CD14-positive monocyte (primary cell): ENCODE results near the gene TBC1D22A. TPM values are rescaled to one million over a fixed set of nuclear protein-coding genes. Genes with fewer than 3 reads are reported as not detected.
"Not testable (repeated sequence)": the region's sequence is repeated elsewhere in the genome, so short reads cannot be mapped to it uniquely, and the experiment has no call there.

Experiments used
- DNase-seq, 3 donors: peaks; one replicate each; pipeline ENCODE4 v3.0.0-alpha.2; 2011 to 2022
- H2AFZ ChIP-seq: 2 replicates; pipeline ENCODE4 v1.6.0; 2012; ENCODE audit warnings: mild to moderate bottlenecking, low read depth, low read length, inconsistent platforms; ENCODE audit not compliant: insufficient read depth, poor library complexity, severe bottlenecking
- H3K27ac ChIP-seq, 2 donors: 1 replicate in 1 of 2; 2 replicates in 1 of 2; pipeline ENCODE4 v1.5.1; 2012 to 2013; ENCODE audit warnings: low read length in 2 of 2, control low read depth in 1 of 2, inconsistent platforms in 1 of 2, low read depth in 1 of 2, mild to moderate bottlenecking in 1 of 2
- H3K27me3 ChIP-seq, 2 donors: one replicate each; pipeline versions ENCODE4 v1.6.0 to v1.6.1; 2011 to 2013; ENCODE audit warnings: low read length in 2 of 2; ENCODE audit not compliant: control insufficient read depth in 2 of 2, insufficient read depth in 2 of 2
- H3K36me3 ChIP-seq, 2 donors: replicated peaks in 1 of 2; 1 replicate in 1 of 2; 2 replicates in 1 of 2; pipeline versions ENCODE4 v1.5.1 to v1.6.1; 2012 to 2013; ENCODE audit warnings: low read length in 2 of 2, control low read depth in 1 of 2, inconsistent platforms in 1 of 2, mild to moderate bottlenecking in 1 of 2; ENCODE audit not compliant: insufficient read depth in 2 of 2, control insufficient read depth in 1 of 2
- H3K4me1 ChIP-seq, 2 donors: 1 replicate in 1 of 2; 2 replicates in 1 of 2; pipeline versions ENCODE4 v1.5.1 to v1.6.1; 2012 to 2013; ENCODE audit warnings: low read length in 2 of 2, control low read depth in 1 of 2, inconsistent platforms in 1 of 2, mild to moderate bottlenecking in 1 of 2, moderate library complexity in 1 of 2; ENCODE audit not compliant: insufficient read depth in 2 of 2, control insufficient read depth in 1 of 2
- H3K4me2 ChIP-seq: replicated peaks from 2 replicates; pipeline ENCODE3; 2012; ENCODE audit warnings: low read length, moderate library complexity, mild to moderate bottlenecking; ENCODE audit not compliant: poor library complexity, severe bottlenecking; ENCODE audit errors: extremely low read depth
- H3K4me3 ChIP-seq, 3 experiments: fragments of 200-600 bp in 1 of 3; sonication (generic) in 1 of 3; replicated peaks in 1 of 3; 1 replicate in 2 of 3; 2 replicates in 1 of 3; pipeline ENCODE4 v1.5.1; 2011 to 2013; ENCODE audit warnings: low read length in 3 of 3, mild to moderate bottlenecking in 3 of 3, control low read depth in 2 of 3, low read depth in 2 of 3, inconsistent platforms in 1 of 3, moderate library complexity in 1 of 3
- H3K79me2 ChIP-seq: 2 replicates; pipeline ENCODE4 v1.6.0; 2012; ENCODE audit warnings: mild to moderate bottlenecking, control low read depth, inconsistent platforms, low read length, moderate library complexity; ENCODE audit not compliant: insufficient read depth
- H3K9ac ChIP-seq: 2 replicates; pipeline ENCODE4 v1.6.0; 2017; ENCODE audit warnings: low read length, mild to moderate bottlenecking; ENCODE audit not compliant: insufficient read depth, poor library complexity, severe bottlenecking
- H3K9me3 ChIP-seq, 2 donors: replicated peaks in 1 of 2; 1 replicate in 1 of 2; 2 replicates in 1 of 2; pipeline versions ENCODE4 v1.5.1 to v1.6.1; 2012 to 2013; ENCODE audit warnings: low read length in 2 of 2, control low read depth in 1 of 2; ENCODE audit not compliant: control insufficient read depth in 1 of 2, insufficient read depth in 1 of 2
- H4K20me1 ChIP-seq: 2 replicates; pipeline ENCODE4 v1.6.0; 2012; ENCODE audit warnings: mild to moderate bottlenecking, low read length, control low read depth, moderate library complexity; ENCODE audit not compliant: insufficient read depth
- H3K27ac Mint-ChIP-seq, 7 donors: one replicate each; pipeline ENCODE4 v1.8.0; 2020; ENCODE audit warnings: mild to moderate bottlenecking in 7 of 7, mixed read lengths in 7 of 7, moderate library complexity in 6 of 7, inconsistent platforms in 2 of 7
- H3K27me3 Mint-ChIP-seq, 3 donors: one replicate each; pipeline ENCODE4 v1.8.0; 2021 to 2022; ENCODE audit warnings: low read depth in 3 of 3, mild to moderate bottlenecking in 3 of 3, mixed read lengths in 3 of 3, moderate library complexity in 3 of 3, inconsistent platforms in 1 of 3
- H3K36me3 Mint-ChIP-seq, 2 donors: one replicate each; pipeline ENCODE4 v1.8.0; 2020; ENCODE audit warnings: mixed read lengths in 2 of 2, inconsistent platforms in 1 of 2, mild to moderate bottlenecking in 1 of 2
- H3K4me1 Mint-ChIP-seq: one replicate; pipeline ENCODE4 v1.8.0; 2020; ENCODE audit warnings: mild to moderate bottlenecking, mixed read lengths
- H3K4me3 Mint-ChIP-seq, 2 donors: one replicate each; pipeline ENCODE4 v1.8.0; 2020; ENCODE audit warnings: mild to moderate bottlenecking in 2 of 2, mixed read lengths in 2 of 2, moderate library complexity in 1 of 2
- H3K9me3 Mint-ChIP-seq, 7 donors: one replicate each; pipeline ENCODE4 v1.8.0; 2020 to 2022; ENCODE audit warnings: mixed read lengths in 7 of 7, mild to moderate bottlenecking in 6 of 7, moderate library complexity in 6 of 7, inconsistent platforms in 2 of 7
- CTCF ChIP-seq: fragments of 200-600 bp; IDR thresholded peaks from one replicate; pipeline ENCODE4 v1.8.0; 2022; ENCODE audit warnings: antibody characterized with exemption, mild to moderate bottlenecking
- WGBS: methylation state at CpG from one replicate; pipeline ENCODE4 v1.1.5; 2013; ENCODE audit warnings: missing lambda C conversion rate; ENCODE audit not compliant: insufficient coverage; 5-methylcytosine and 5-hydroxymethylcytosine counted together
- intact Hi-C, 2 donors: fragments of 100-400 bp; cut with micrococcal nuclease; formaldehyde crosslinking; loops; one replicate each; pipeline versions ENCODE4 v1.15.0 to v1.15.1; 2023
- polyA plus RNA-seq, 3 donors: library from polyadenylated mRNA; depleted of rRNA in 1 of 3; unstranded in 2 of 3; stranded (reverse) in 1 of 3; fragments of 300-500 nt in 2 of 3; fragments of >200 nt in 1 of 3; fragmentation: Illumina TruSeq in 2 of 3; gene quantifications; 1 replicate in 2 of 3; 2 replicates in 1 of 3; pipeline ENCODE4 v1.2.3, GENCODE V29; 2012 to 2021

TBC1D22A gene
- polyA plus RNA-seq, 3 donors = 25.9 to 36.2 (median 29.5) TPM

DNA sequence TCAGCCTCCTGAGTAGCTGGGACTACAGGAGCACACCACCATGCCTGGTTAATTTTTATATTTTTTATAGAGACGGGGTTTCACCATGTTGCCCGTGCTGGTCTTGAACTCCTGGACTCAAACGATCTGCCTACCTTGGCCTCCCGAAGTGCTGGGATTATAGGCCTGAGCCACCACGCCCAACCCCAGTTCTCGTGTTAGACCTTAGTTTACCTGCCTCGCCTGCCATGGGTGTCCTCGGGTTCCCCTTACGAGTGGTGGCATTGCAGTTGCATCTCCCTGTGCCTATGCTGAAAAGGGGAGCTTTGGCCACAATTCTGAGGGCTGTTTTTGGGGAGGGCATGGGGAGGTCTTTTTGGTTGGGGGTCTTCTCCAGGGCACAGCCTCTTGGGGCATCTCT is 18.8 kb downstream of the TBC1D22A start:
- no peak overlapping the region for H3K4me3 ChIP-seq
- H3K9ac ChIP-seq = no peak overlapping the region
- H4K20me1 ChIP-seq = peaks cover 86% of the 10 kb centered on the region
- H3K4me1 ChIP-seq = peaks cover 18 to 23% of the 10 kb centered on the region in 2 donors
- DNase-seq = no peak
- H3K4me2 ChIP-seq = no peak overlapping the region
- H3K27ac ChIP-seq = no peak overlapping the region
- Mint-ChIP-seq H3K4me3 (no peak overlapping the region), H3K27me3 (peaks cover 0 to 1% (median under 1%) of the 10 kb centered on the region in 3 donors), H3K36me3 (peaks cover 31 to 35% of the 10 kb centered on the region in 2 donors), H3K27ac (peak overlapping the region in 4 of 7 donors; percentile 11 to 30 (median 18)), H3K4me1 (peaks cover 27% of the 10 kb centered on the region), H3K9me3 (peaks cover 0 to 3% (median 0%) of the 10 kb centered on the region in 7 donors)
- no peak for TF ChIP-seq CTCF
- H3K27me3 ChIP-seq = no peaks in the 10 kb centered on the region
- intact Hi-C loops = no loop called here
- no peaks in the 10 kb centered on the region for H3K9me3 ChIP-seq
- H2AFZ ChIP-seq = no peak overlapping the region
- H3K79me2 ChIP-seq = peaks cover 99% of the 10 kb centered on the region
- H3K36me3 ChIP-seq = peaks cover 4 to 34% of the 10 kb centered on the region in 2 donors
- 97% methylated on average over 8 of the region's 9 CpGs for WGBS

DNA sequence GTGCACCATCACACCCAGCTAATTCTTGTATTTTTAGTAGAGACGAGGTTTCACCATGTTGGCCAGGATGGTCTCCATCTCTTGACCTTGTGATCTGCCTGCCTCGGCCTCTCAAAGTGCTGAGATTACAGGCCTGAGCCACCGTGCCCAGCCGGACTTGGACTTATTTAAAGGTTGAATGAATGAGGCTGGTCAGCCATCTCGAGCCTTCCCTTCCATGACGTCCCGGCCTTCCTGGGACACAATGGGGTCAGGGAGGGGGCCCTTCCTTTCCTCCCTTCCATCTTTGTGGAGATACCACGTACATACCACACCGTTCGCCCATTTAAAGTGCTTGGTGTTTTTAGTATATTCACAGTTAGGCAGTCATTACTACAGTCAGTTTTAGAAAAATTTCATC is 19.8 kb downstream of the TBC1D22A start:
- Histone ChIP-seq H4K20me1 (peaks cover 95% of the 10 kb centered on the region), H3K4me1 (peaks cover 9 to 14% of the 10 kb centered on the region in 2 donors), H3K79me2 (peaks cover 99% of the 10 kb centered on the region), H3K36me3 (peaks cover 4 to 36% of the 10 kb centered on the region in 2 donors), H3K27ac (peak overlapping the region in 1 of 2 donors; percentile 30)
- H3K9me3 ChIP-seq, H3K27me3 Mint-ChIP-seq, H3K4me3 Mint-ChIP-seq, H3K4me2 ChIP-seq, intact Hi-C loops, H2AFZ ChIP-seq, H3K9me3 Mint-ChIP-seq, H3K9ac ChIP-seq, DNase-seq, H3K4me3 ChIP-seq, H3K27me3 ChIP-seq: not testable (repeated sequence)
- peak overlapping the region in 3 of 7 donors; percentile 16 to 39 (median 25) for H3K27ac Mint-ChIP-seq
- 95% methylated on average over 3 of the region's 10 CpGs for WGBS
- peaks cover 30 to 34% of the 10 kb centered on the region in 2 donors for H3K36me3 Mint-ChIP-seq
- H3K4me1 Mint-ChIP-seq = peaks cover 18% of the 10 kb centered on the region
